ENCODE measurements around the gene CPEB1.
"Not testable (repeated sequence)": the region's sequence is repeated elsewhere in the genome, so short reads cannot be mapped to it uniquely, and the experiment has no call there.

CPEB1 gene

GRCh38 chr15:82530006-82530405 lies 117.2 kb downstream of the CPEB1 start:
- TF ChIP-seq CTCF (conservative IDR thresholded peaks at IDR 0.05; ENCODE audit: low read depth, low read length) = no peak
- no peaks in the 10 kb centered on the region for H3K79me2 ChIP-seq (ENCODE audit: insufficient read depth, low read depth)
- H2AFZ ChIP-seq (ENCODE audit: low read depth) = no peak overlapping the region
- H3K4me1 ChIP-seq (ENCODE audit: low read depth, poor library complexity, severe bottlenecking) = peaks cover 7% of the 10 kb centered on the region
- no peak overlapping the region for H3K9ac ChIP-seq
- no peak overlapping the region for H3K4me3 ChIP-seq (IDR thresholded peaks at IDR 0.05; ENCODE audit: insufficient read depth, low read depth, low read length)
- no peak overlapping the region for H3K4me2 ChIP-seq
- no peak overlapping the region for H3K27ac ChIP-seq
- no peaks in the 10 kb centered on the region for H3K36me3 ChIP-seq (ENCODE audit: insufficient read depth)
- no peaks in the 10 kb centered on the region for H4K20me1 ChIP-seq (ENCODE audit: insufficient read depth)
- no peaks in the 10 kb centered on the region for H3K27me3 ChIP-seq (ENCODE audit: insufficient read depth, low read depth)

GRCh38 chr15:82513587-82513986 lies 133.6 kb downstream of the CPEB1 start:
- not testable (repeated sequence) for H3K9ac ChIP-seq; H3K4me3 ChIP-seq (IDR thresholded peaks at IDR 0.05; ENCODE audit: insufficient read depth, low read depth, low read length); H3K4me2 ChIP-seq; H4K20me1 ChIP-seq (ENCODE audit: insufficient read depth); H3K4me1 ChIP-seq (ENCODE audit: low read depth, poor library complexity, severe bottlenecking); H3K36me3 ChIP-seq (ENCODE audit: insufficient read depth); H2AFZ ChIP-seq (ENCODE audit: low read depth); H3K79me2 ChIP-seq (ENCODE audit: insufficient read depth, low read depth); H3K27ac ChIP-seq; H3K27me3 ChIP-seq (ENCODE audit: insufficient read depth, low read depth)

- H2AFZ ChIP-seq (ENCODE audit: low read depth); H3K79me2 ChIP-seq (ENCODE audit: insufficient read depth, low read depth); H3K4me2 ChIP-seq; H3K4me1 ChIP-seq (ENCODE audit: low read depth, poor library complexity, severe bottlenecking); H3K27ac ChIP-seq; H3K36me3 ChIP-seq (ENCODE audit: insufficient read depth); H3K9ac ChIP-seq; H3K4me3 ChIP-seq (IDR thresholded peaks at IDR 0.05; ENCODE audit: insufficient read depth, low read depth, low read length); H4K20me1 ChIP-seq (ENCODE audit: insufficient read depth); H3K27me3 ChIP-seq (ENCODE audit: insufficient read depth, low read depth): not testable (repeated sequence)
These were observed 139.5 kb downstream of the CPEB1 start for GRCh38 chr15:82507693-82508092.

GRCh38 chr15:82507087-82507486 lies 140.1 kb downstream of the CPEB1 start:
- H3K36me3 ChIP-seq (ENCODE audit: insufficient read depth); H3K27ac ChIP-seq; H3K4me3 ChIP-seq (IDR thresholded peaks at IDR 0.05; ENCODE audit: insufficient read depth, low read depth, low read length); H3K4me2 ChIP-seq; H3K79me2 ChIP-seq (ENCODE audit: insufficient read depth, low read depth); H3K27me3 ChIP-seq (ENCODE audit: insufficient read depth, low read depth); H2AFZ ChIP-seq (ENCODE audit: low read depth); H3K9ac ChIP-seq; H3K4me1 ChIP-seq (ENCODE audit: low read depth, poor library complexity, severe bottlenecking); H4K20me1 ChIP-seq (ENCODE audit: insufficient read depth): not testable (repeated sequence)

- not testable (repeated sequence) for H3K9ac ChIP-seq; H3K36me3 ChIP-seq (ENCODE audit: insufficient read depth); H3K4me3 ChIP-seq (IDR thresholded peaks at IDR 0.05; ENCODE audit: insufficient read depth, low read depth, low read length); H3K27me3 ChIP-seq (ENCODE audit: insufficient read depth, low read depth); H3K79me2 ChIP-seq (ENCODE audit: insufficient read depth, low read depth); H3K27ac ChIP-seq; H4K20me1 ChIP-seq (ENCODE audit: insufficient read depth); H3K4me1 ChIP-seq (ENCODE audit: low read depth, poor library complexity, severe bottlenecking); H3K4me2 ChIP-seq; H2AFZ ChIP-seq (ENCODE audit: low read depth)
These were observed 141.3 kb downstream of the CPEB1 start for GRCh38 chr15:82505842-82506241.

- not testable (repeated sequence) for H3K27me3 ChIP-seq (ENCODE audit: insufficient read depth, low read depth); H3K36me3 ChIP-seq (ENCODE audit: insufficient read depth); H3K4me3 ChIP-seq (IDR thresholded peaks at IDR 0.05; ENCODE audit: insufficient read depth, low read depth, low read length); H3K27ac ChIP-seq; H3K9ac ChIP-seq; H3K79me2 ChIP-seq (ENCODE audit: insufficient read depth, low read depth); H2AFZ ChIP-seq (ENCODE audit: low read depth); H3K4me1 ChIP-seq (ENCODE audit: low read depth, poor library complexity, severe bottlenecking); H3K4me2 ChIP-seq; H4K20me1 ChIP-seq (ENCODE audit: insufficient read depth)
These were observed 143.1 kb downstream of the CPEB1 start for GRCh38 chr15:82504074-82504473.

GRCh38 chr15:82502700-82503339 lies 144.3 kb downstream of the CPEB1 start:
- not testable (repeated sequence) for H3K79me2 ChIP-seq (ENCODE audit: insufficient read depth, low read depth); H3K36me3 ChIP-seq (ENCODE audit: insufficient read depth); H3K9ac ChIP-seq; H3K4me2 ChIP-seq; H3K4me3 ChIP-seq (IDR thresholded peaks at IDR 0.05; ENCODE audit: insufficient read depth, low read depth, low read length); H2AFZ ChIP-seq (ENCODE audit: low read depth); H3K27ac ChIP-seq; H3K27me3 ChIP-seq (ENCODE audit: insufficient read depth, low read depth); H3K4me1 ChIP-seq (ENCODE audit: low read depth, poor library complexity, severe bottlenecking); H4K20me1 ChIP-seq (ENCODE audit: insufficient read depth)

- not testable (repeated sequence) for H3K4me2 ChIP-seq; H3K79me2 ChIP-seq (ENCODE audit: insufficient read depth, low read depth); H3K4me1 ChIP-seq (ENCODE audit: low read depth, poor library complexity, severe bottlenecking); H2AFZ ChIP-seq (ENCODE audit: low read depth); H3K9ac ChIP-seq; H3K4me3 ChIP-seq (IDR thresholded peaks at IDR 0.05; ENCODE audit: insufficient read depth, low read depth, low read length); H4K20me1 ChIP-seq (ENCODE audit: insufficient read depth); H3K36me3 ChIP-seq (ENCODE audit: insufficient read depth); H3K27me3 ChIP-seq (ENCODE audit: insufficient read depth, low read depth); H3K27ac ChIP-seq
These were observed 146.4 kb downstream of the CPEB1 start for GRCh38 chr15:82500772-82501171.

- not testable (repeated sequence) for H3K27me3 ChIP-seq (ENCODE audit: insufficient read depth, low read depth); H3K27ac ChIP-seq; H2AFZ ChIP-seq (ENCODE audit: low read depth); H3K36me3 ChIP-seq (ENCODE audit: insufficient read depth); H3K4me3 ChIP-seq (IDR thresholded peaks at IDR 0.05; ENCODE audit: insufficient read depth, low read depth, low read length); H3K4me1 ChIP-seq (ENCODE audit: low read depth, poor library complexity, severe bottlenecking); H3K4me2 ChIP-seq; H3K79me2 ChIP-seq (ENCODE audit: insufficient read depth, low read depth); H4K20me1 ChIP-seq (ENCODE audit: insufficient read depth); H3K9ac ChIP-seq
These were observed 149.2 kb downstream of the CPEB1 start for GRCh38 chr15:82497978-82498377.
